ENCODE results near the gene CCSER2. TPM values are rescaled to one million over a fixed set of nuclear protein-coding genes. Genes with fewer than 3 reads are reported as not detected.

Gene CCSER2
- total RNA-seq, 1 experiment from 2014 or later, result 44.1 TPM

- Histone ChIP-seq H3K27me3 (replicated peaks; ENCODE audit: insufficient read depth, low read depth, low read length, poor library complexity) (no peaks in the 10 kb centered on the region), H3K9me3 (ENCODE audit: low read depth, low read length, poor library complexity, severe bottlenecking) (peaks cover 12% of the 10 kb centered on the region), H3K4me1 (ENCODE audit: insufficient read depth, low read length, poor library complexity, severe bottlenecking) (no peaks in the 10 kb centered on the region), H3K36me3 (ENCODE audit: insufficient read depth, low read length, poor library complexity, severe bottlenecking) (no peaks in the 10 kb centered on the region), H3K27ac (ENCODE audit: low read depth, low read length, poor library complexity, severe bottlenecking) (no peak overlapping the region), H3K4me3 (ENCODE audit: low read depth, low read length, poor library complexity, severe bottlenecking) (no peak overlapping the region)
- BruUV-seq (replicated peaks), result no TSS peak
- CTCF ChIA-PET, result no interaction called here
- POLR2A ChIA-PET (ENCODE audit: low non-redundant PET), result no interaction called here
- intact Hi-C loops (cut with micrococcal nuclease; ENCODE audit: unreplicated experiment), result no loop called here
- TF ChIP-seq, protein P1, sequence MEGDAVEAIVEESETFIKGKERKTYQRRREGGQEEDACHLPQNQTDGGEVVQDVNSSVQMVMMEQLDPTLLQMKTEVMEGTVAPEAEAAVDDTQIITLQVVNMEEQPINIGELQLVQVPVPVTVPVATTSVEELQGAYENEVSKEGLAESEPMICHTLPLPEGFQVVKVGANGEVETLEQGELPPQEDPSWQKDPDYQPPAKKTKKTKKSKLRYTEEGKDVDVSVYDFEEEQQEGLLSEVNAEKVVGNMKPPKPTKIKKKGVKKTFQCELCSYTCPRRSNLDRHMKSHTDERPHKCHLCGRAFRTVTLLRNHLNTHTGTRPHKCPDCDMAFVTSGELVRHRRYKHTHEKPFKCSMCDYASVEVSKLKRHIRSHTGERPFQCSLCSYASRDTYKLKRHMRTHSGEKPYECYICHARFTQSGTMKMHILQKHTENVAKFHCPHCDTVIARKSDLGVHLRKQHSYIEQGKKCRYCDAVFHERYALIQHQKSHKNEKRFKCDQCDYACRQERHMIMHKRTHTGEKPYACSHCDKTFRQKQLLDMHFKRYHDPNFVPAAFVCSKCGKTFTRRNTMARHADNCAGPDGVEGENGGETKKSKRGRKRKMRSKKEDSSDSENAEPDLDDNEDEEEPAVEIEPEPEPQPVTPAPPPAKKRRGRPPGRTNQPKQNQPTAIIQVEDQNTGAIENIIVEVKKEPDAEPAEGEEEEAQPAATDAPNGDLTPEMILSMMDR (conservative IDR thresholded peaks at IDR 0.05; ENCODE audit: low read depth, low read length), result no peak
- TF ChIP-seq EZH2 (IDR thresholded peaks at IDR 0.05; ENCODE audit: borderline replicate concordance, low read depth, low read length, poor library complexity, severe bottlenecking), result no peak
- no peak for DNase-seq (ENCODE audit: low spot score)
These were observed 87.3 kb downstream of the CCSER2 start for GRCh38 chr10:84415539-84416244.

DNA sequence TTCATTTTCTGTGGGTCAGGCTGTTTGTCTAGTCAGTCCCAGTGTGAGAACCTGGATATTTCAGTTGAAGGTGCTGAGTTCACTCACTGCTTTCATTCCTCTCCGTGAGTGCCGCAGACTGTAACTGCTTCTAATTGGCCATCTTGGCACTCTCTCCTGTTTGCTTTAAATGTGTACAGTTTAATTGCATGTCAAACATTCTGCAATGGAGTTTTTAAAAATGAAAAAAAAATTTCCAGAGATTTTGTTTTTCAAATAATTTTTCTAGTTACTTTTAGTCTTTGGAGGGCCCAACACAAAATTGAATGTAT is 87.8 kb downstream of the CCSER2 start:
- TF ChIP-seq, protein P1 (conservative IDR thresholded peaks at IDR 0.05; ENCODE audit: low read depth, low read length), result no peak
- TF ChIP-seq EZH2 (IDR thresholded peaks at IDR 0.05; ENCODE audit: borderline replicate concordance, low read depth, low read length, poor library complexity, severe bottlenecking), result no peak
- ChIA-PET CTCF (no interaction called here), POLR2A (ENCODE audit: low non-redundant PET) (no interaction called here)
- peaks cover 12% of the 10 kb centered on the region for H3K9me3 ChIP-seq (ENCODE audit: low read depth, low read length, poor library complexity, severe bottlenecking)
- no peak for DNase-seq (ENCODE audit: low spot score)
- H3K36me3 ChIP-seq (ENCODE audit: insufficient read depth, low read length, poor library complexity, severe bottlenecking), result no peaks in the 10 kb centered on the region
- no peaks in the 10 kb centered on the region for H3K4me1 ChIP-seq (ENCODE audit: insufficient read depth, low read length, poor library complexity, severe bottlenecking)
- no TSS peak for BruUV-seq (replicated peaks)
- intact Hi-C loops (cut with micrococcal nuclease; ENCODE audit: unreplicated experiment), result no loop called here
- H3K4me3 ChIP-seq (ENCODE audit: low read depth, low read length, poor library complexity, severe bottlenecking), result no peak overlapping the region
- H3K27me3 ChIP-seq (replicated peaks; ENCODE audit: insufficient read depth, low read depth, low read length, poor library complexity), result no peaks in the 10 kb centered on the region
- H3K27ac ChIP-seq (ENCODE audit: low read depth, low read length, poor library complexity, severe bottlenecking), result no peak overlapping the region

DNA sequence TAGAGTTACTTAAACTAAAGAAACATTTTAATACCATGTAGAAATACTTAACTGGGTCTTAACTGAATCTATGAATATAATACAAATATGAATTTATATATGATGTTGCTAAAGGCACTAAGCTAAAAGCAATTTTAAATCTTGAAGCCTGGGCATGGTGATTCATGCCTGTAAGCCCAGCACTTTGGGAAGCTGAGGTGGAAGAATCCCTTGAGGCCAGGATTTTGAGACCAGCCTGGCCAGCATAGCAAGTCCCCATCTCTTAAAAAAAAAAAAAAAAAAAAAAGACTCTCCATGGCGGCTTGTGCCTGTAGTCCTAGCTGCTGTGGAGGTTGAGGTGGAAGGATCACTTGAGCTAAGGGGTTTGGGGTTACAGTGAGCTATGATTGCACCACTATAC is 95.3 kb downstream of the CCSER2 start:
- H3K9me3 ChIP-seq (ENCODE audit: low read depth, low read length, poor library complexity, severe bottlenecking), result no peaks in the 10 kb centered on the region
- no peak overlapping the region for H3K4me3 ChIP-seq (ENCODE audit: low read depth, low read length, poor library complexity, severe bottlenecking)
- no peak for TF ChIP-seq EZH2 (IDR thresholded peaks at IDR 0.05; ENCODE audit: borderline replicate concordance, low read depth, low read length, poor library complexity, severe bottlenecking)
- TF ChIP-seq, protein P1 (conservative IDR thresholded peaks at IDR 0.05; ENCODE audit: low read depth, low read length), result no peak
- DNase-seq (ENCODE audit: low spot score), result no peak
- ChIA-PET CTCF (no interaction called here), POLR2A (ENCODE audit: low non-redundant PET) (interaction anchor here (0.7 kb wide), 1 partner anchor 30 kb away, joined by 18 read pairs; no protein-coding TSS in a partner anchor)
- H3K27me3 ChIP-seq (replicated peaks; ENCODE audit: insufficient read depth, low read depth, low read length, poor library complexity), result no peaks in the 10 kb centered on the region
- H3K36me3 ChIP-seq (ENCODE audit: insufficient read depth, low read length, poor library complexity, severe bottlenecking), result no peaks in the 10 kb centered on the region
- intact Hi-C loops (cut with micrococcal nuclease; ENCODE audit: unreplicated experiment), result no loop called here
- no TSS peak for BruUV-seq (replicated peaks)
- no peak overlapping the region for H3K27ac ChIP-seq (ENCODE audit: low read depth, low read length, poor library complexity, severe bottlenecking)
- peaks cover 17% of the 10 kb centered on the region for H3K4me1 ChIP-seq (ENCODE audit: insufficient read depth, low read length, poor library complexity, severe bottlenecking)

All from A673 (cell line).